Neural progenitor cell (in vitro differentiated cells): ENCODE data around the gene DRAXIN.

Experiments
- CTCF ChIP-seq: fragments of 200-600 bp; sonication (generic); IDR thresholded peaks from 2 replicates; pipeline ENCODE4 v1.5.1; 2017; ENCODE audit warnings: antibody characterized with exemption, mild to moderate bottlenecking
- EZH2 ChIP-seq: fragments of 200-600 bp; sonication (generic); IDR thresholded peaks from 2 replicates; pipeline ENCODE4 v1.6.1; 2017; ENCODE audit warnings: antibody characterized with exemption, mild to moderate bottlenecking, moderate library complexity
- EZH2phosphoT487 ChIP-seq: fragments of 200-600 bp; sonication (generic); IDR thresholded peaks from 2 replicates; pipeline ENCODE4 v1.6.1; 2017; ENCODE audit warnings: antibody characterized with exemption

GRCh38 chr1:11645270-11645669 lies 46.2 kb upstream of the DRAXIN start:
- TF ChIP-seq CTCF (no peak), EZH2phosphoT487 (no peak), EZH2 (no peak)
